ENCODE measurements around the gene CDK5RAP2.

CDK5RAP2 gene

GRCh38 chr9:120377268-120378159 is 202.5 kb downstream of the CDK5RAP2 start:
- DNase-seq: no peak

DNA sequence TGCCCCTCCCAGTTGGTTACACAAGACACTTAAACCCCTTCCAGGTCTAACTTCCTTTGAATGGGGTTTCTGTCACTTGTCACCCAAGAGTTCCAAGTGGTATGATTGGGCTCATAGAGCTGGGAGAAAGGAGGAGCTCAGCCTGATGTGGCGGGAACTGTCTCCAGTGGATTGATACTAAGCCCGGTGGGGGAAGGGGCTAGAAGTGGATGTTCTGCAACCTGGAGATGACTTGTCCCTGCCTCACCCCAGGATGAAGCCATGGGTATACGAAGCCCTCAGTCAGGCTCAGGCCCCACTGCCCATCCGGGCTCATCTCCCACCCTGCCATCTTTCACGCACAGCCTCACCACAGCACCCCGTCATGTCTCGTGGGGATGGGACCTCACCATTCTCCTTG is 203.9 kb downstream of the CDK5RAP2 start:
- DNase-seq: no peak

DNA sequence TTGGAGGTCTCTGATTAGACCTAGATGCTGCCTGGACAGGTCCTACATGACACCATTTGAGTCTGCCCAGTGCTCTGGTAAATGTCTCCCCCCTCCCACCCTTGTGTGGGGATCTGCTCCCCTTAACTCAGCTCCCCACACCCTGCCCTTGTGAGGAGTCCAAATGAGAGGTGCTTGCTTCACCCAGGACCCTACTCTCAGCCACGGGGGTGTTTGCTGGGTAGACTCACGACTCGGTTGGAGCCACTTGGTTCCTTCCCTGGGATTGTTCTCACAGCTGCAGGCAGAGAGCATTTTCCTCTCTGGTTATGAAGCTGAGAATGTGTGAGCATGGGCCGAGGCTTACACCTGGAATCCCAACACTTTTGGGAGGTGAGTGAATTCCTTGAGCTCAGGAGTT is 204.7 kb downstream of the CDK5RAP2 start:
- no peak for DNase-seq

DNA sequence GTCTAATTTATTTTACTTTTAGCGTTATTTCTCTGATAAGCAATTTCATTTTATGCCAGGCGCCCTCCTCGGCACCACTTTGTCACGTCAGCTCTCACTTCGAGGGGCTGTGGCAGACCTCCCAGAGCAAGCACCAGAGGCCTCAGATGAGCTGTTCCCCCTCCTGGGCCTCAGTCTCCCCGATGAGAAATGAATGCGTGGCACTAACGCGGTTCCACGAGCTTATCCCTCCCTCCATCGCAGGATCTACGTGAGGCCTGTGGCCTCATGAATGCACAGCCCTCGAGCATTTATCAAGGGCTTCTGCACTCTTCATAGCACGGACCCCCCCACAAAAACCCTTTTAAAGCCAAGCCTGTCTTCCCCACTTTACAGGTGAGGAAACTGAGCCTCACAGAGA is 205.2 kb downstream of the CDK5RAP2 start:
- no peak for DNase-seq

DNA sequence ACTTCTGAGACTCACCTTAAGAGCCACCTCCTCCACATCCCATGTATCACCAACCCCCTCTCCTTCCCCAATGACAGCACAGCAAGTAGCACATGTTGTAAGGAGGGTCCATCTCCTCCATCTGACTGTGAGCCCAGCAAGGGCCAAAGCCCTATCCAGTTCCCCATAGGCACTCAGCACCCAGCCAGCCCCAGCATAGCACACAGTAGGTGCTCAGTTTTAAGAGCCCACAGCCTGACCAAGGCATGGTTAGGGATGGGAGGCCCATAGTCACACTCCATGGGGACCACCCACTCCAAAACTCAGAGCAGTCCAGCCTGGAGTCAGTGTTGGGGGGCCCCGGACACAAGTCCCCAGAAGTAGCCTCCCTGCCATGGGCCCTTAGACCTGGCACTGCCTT is 205.7 kb downstream of the CDK5RAP2 start:
- no peak for DNase-seq

DNA sequence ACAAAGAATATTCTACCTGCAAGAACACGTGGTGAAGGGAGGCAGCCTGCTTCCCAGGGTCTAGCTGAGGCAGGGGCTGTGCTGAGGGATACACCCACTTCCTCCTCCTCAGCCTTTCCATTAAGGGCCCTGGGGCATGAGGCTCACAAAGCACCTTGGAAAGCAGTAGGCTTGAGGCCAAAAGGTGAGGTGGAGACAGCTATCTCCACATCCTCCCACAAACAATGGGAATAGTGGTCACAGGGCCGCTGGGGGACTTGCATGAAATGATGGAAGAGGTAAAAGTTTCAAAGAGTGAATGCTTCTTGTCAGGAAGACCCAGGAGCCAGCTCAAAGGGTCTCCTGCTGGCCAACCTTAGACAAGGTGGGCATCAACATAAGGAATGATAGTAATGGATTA is 207.9 kb downstream of the CDK5RAP2 start:
- no peak for DNase-seq

GRCh38 chr9:120369608-120370220 is 210.3 kb downstream of the CDK5RAP2 start:
- DNase-seq: no peak

GRCh38 chr9:120368799-120369198 is 211.2 kb downstream of the CDK5RAP2 start:
- no peak for DNase-seq

DNA sequence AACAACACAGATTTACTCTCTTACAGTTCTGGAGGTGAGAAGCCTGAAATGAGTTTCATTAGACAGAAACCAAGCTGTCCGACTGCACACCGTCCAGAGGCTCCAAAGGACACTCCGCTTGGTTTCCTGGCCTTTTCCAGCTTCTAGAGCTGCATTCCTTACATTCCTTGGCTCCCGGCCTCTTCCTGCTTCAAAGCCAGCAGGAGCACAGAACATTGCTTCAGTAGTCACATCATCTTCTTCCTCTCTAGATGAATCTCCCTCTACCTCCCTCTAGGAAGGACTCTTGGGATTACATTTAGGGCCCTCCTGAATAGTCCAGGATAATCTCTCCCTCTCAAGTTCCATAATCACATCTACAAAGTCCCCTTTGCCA is 213.3 kb downstream of the CDK5RAP2 start:
- DNase-seq: no peak

DNA sequence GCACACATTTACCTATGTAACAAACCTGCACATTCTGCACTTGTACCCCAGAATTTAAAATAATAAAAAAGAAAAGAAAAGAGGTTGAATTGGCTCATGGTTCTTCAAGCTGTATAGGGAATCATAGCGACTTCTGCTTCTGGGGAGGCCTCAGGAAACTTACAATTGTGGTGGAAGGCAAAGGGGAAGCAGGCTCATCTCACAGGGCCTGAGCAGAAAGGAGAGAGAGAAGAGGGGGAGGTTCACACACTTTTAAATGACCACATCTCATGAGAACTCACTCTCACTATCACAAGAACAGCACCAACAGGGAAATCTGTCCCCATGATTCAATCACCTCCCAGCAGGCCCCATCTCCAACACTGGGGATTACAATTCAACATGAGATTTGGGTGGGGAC is 214.6 kb downstream of the CDK5RAP2 start:
- DNase-seq: no peak

- no peak for DNase-seq
These were observed 216.3 kb downstream of the CDK5RAP2 start for GRCh38 chr9:120363697-120364096.

GRCh38 chr9:120362446-120362845 is 217.5 kb downstream of the CDK5RAP2 start:
- no peak for DNase-seq

GRCh38 chr9:120361551-120361950 is 218.4 kb downstream of the CDK5RAP2 start:
- DNase-seq: no peak

GRCh38 chr9:120360510-120360909 is 219.5 kb downstream of the CDK5RAP2 start:
- no peak for DNase-seq

DNA sequence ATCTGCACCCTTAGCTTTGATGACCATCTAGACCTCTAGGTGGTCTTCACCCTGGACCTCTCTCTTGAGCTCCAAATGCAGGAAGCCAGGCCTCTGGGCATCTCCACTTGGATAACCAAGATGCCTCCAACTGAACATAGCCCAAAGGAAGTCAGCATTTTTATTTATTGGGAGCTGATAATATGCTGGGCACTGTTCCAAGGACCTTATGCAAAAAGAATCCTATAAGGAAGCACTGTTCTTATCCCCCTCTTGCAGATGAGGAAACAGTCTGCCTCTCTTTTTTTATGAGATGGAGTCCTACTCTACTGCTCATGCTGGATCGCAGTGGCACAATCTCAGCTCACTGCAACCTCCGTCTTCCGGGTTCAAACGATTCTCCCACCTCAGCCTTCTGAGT is 219.9 kb downstream of the CDK5RAP2 start:
- no peak for DNase-seq

DNA sequence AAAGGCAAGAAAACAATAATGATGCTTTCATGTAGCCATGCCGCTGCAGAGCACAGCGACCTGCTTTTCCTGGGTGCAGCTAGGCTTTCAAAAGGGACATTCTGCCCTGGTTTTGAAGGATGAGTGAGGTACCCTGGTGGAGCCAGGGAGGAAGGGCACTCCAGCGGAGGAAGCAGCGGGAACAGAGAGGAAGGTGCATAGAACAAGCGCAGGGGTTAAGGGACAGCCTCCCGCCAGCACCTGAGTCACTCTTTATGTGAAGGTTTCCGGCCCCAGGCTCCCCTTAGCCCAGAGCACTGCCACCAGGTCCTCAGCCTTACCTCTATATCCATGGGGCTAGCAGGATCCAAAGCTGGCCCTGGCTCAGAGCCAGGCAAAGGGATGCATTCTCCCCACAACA is 221.1 kb downstream of the CDK5RAP2 start:
- DNase-seq: no peak

DNA sequence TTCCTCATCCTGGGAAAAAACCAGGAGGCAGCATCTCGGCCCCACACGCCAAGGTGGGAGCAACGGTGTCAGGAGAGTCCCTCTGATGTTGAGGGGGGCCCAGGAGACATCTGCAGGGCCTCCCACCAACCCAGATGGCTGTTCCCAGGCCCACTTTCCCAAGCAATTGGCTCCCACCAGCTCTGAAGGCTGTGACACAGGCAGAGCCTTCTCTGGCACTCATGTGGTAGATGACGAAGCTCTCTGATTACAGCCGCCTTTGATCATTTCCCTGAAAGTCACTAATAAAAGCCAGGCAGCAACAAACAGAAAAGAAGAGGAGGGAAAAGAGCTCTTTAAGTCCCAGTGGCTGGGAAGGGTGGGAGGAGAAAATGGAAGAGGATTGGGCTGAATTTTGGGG is 226.5 kb downstream of the CDK5RAP2 start:
- DNase-seq: no peak

GRCh38 chr9:120351106-120351505 is 228.9 kb downstream of the CDK5RAP2 start:
- no peak for DNase-seq

DNA sequence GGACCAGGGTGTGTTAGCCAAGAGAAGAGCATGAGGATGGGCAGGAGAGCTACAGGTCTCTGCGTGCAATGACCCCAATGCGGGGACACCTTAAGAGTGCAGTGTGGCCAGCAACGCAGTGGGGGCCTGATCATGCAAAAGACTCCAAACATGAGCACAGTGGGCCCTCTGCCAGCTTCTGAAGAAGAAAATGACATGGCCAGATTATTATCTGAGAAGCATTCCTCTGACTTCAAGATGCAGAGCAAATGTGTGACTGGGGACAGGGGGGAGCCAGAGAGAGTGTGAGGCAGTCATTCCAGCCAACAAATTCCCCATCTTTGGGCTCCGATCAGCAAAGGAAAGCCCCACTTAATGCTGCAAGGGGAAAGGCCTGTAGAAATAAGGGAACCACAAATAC is 229.4 kb downstream of the CDK5RAP2 start:
- DNase-seq: no peak

GRCh38 chr9:120348951-120349429 is 231.0 kb downstream of the CDK5RAP2 start:
- DNase-seq: peak; percentile 44

GRCh38 chr9:120345379-120345778 is 234.6 kb downstream of the CDK5RAP2 start:
- DNase-seq: no peak

- DNase-seq: no peak
These were observed 235.7 kb downstream of the CDK5RAP2 start for GRCh38 chr9:120344230-120344629.

DNA sequence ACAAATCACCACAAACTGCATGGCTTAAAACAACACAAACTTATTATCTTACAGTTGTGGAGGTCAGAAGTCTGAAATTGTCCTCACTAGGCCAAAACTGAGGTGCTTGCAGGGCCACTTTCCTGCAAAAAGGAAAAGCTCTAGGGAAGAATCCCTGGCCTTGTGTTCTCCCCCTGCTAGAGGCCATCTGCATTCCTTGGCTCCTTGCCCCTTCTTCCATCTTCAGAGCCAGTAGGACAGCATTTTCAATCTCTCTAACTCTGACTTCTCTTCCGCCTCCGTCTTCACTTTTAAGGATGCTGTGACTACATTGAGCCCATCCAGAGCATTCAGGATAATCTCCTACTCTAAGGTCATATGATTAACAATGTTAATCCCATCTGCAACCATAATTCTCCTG is 236.6 kb downstream of the CDK5RAP2 start:
- DNase-seq: no peak
